Hepatocyte (in vitro differentiated cells): ENCODE measurements around the gene PPP1R7. TPM values are rescaled to one million over a fixed set of nuclear protein-coding genes. Genes with fewer than 3 reads are reported as not detected.

Experiments used
- DNase-seq: peaks from one replicate; pipeline ENCODE4 v3.0.0-alpha.2; 2016; ENCODE audit warnings: low spot score
- H2AFZ ChIP-seq: fragments of 200-600 bp; sonication (generic); 2 replicates; pipeline ENCODE4 v1.6.0; 2016; ENCODE audit warnings: antibody characterized with exemption, mild to moderate bottlenecking
- H3K27ac ChIP-seq: fragments of 200-600 bp; sonication (generic); 2 replicates; pipeline ENCODE4 v1.5.1; 2016; ENCODE audit warnings: mild to moderate bottlenecking
- H3K27me3 ChIP-seq: fragments of 200-600 bp; sonication (generic); 2 replicates; pipeline ENCODE4 v1.6.1; 2016
- H3K36me3 ChIP-seq: fragments of 200-600 bp; sonication (generic); replicated peaks from 2 replicates; pipeline ENCODE4 v1.5.1; 2016; ENCODE audit warnings: low read depth; ENCODE audit not compliant: insufficient read depth
- H3K4me1 ChIP-seq: fragments of 200-600 bp; sonication (generic); 2 replicates; pipeline ENCODE4 v1.5.1; 2016; ENCODE audit warnings: mild to moderate bottlenecking, moderate library complexity; ENCODE audit not compliant: insufficient read depth
- H3K4me2 ChIP-seq: fragments of 200-600 bp; sonication (generic); 2 replicates; pipeline ENCODE4 v1.6.0; 2016
- H3K4me3 ChIP-seq: fragments of 200-600 bp; sonication (generic); 2 replicates; pipeline ENCODE4 v1.5.1; 2016; ENCODE audit warnings: mild to moderate bottlenecking
- H3K79me2 ChIP-seq: fragments of 200-600 bp; sonication (generic); 2 replicates; pipeline ENCODE4 v1.6.0; 2017; ENCODE audit warnings: mild to moderate bottlenecking
- H3K9me2 ChIP-seq: fragments of 200-600 bp; sonication (generic); replicated peaks from 2 replicates; pipeline ENCODE4 v1.6.0; 2017; ENCODE audit warnings: mild to moderate bottlenecking; ENCODE audit not compliant: insufficient read depth
- H3K9me3 ChIP-seq: fragments of 200-600 bp; sonication (generic); 2 replicates; pipeline ENCODE4 v1.5.1; 2016; ENCODE audit warnings: low read depth, mild to moderate bottlenecking
- H4K20me1 ChIP-seq: fragments of 200-600 bp; sonication (generic); 2 replicates; pipeline ENCODE4 v1.6.0; 2016; ENCODE audit warnings: mild to moderate bottlenecking; ENCODE audit not compliant: insufficient read depth, poor library complexity, severe bottlenecking
- EZH2 ChIP-seq: fragments of 200-600 bp; sonication (generic); IDR thresholded peaks from 2 replicates; pipeline ENCODE4 v1.6.1; 2016; ENCODE audit warnings: antibody characterized with exemption, mild to moderate bottlenecking, borderline replicate concordance
- EZH2phosphoT487 ChIP-seq: fragments of 200-600 bp; sonication (generic); IDR thresholded peaks from one replicate; pipeline ENCODE4 v1.6.1; 2018; ENCODE audit warnings: antibody characterized with exemption, mild to moderate bottlenecking, low read depth, moderate library complexity; ENCODE audit not compliant: unreplicated experiment, severe bottlenecking
- WGBS: methylation state at CpG from one replicate; pipeline ENCODE4 v1.1.6; 2016; ENCODE audit warnings: low lambda C conversion rate; ENCODE audit errors: missing lambda C conversion rate; 5-methylcytosine and 5-hydroxymethylcytosine counted together
- polyA plus RNA-seq: library from polyadenylated mRNA; unstranded; fragments of >200 nt; fragmentation: Nextera tagmentation; extraction: Ambion mirVana; gene quantifications from 2 replicates; pipeline ENCODE4 v1.2.1, GENCODE V29; 2016
- small RNA-seq: library from RNA; depleted of rRNA; stranded (forward); fragments of <200 nt; gene quantifications from one replicate; pipeline ENCODE3, GENCODE V24; 2014
- total RNA-seq: library from RNA; depleted of rRNA; stranded (reverse); fragments of >200 nt; gene quantifications from 2 replicates; pipeline ENCODE4 v1.2.3, GENCODE V29; 2014
- TF ChIP-seq, protein P1 (sequence below): fragments of 200-600 bp; sonication (generic); IDR thresholded peaks from 2 replicates; pipeline ENCODE4 v1.5.1; 2016; ENCODE audit warnings: antibody characterized with exemption, mild to moderate bottlenecking; ENCODE audit not compliant: poor library complexity

The PPP1R7 gene
- total and polyA plus RNA-seq, 2 experiments from 2014 or later = 46.7 to 84.9 TPM

DNA sequence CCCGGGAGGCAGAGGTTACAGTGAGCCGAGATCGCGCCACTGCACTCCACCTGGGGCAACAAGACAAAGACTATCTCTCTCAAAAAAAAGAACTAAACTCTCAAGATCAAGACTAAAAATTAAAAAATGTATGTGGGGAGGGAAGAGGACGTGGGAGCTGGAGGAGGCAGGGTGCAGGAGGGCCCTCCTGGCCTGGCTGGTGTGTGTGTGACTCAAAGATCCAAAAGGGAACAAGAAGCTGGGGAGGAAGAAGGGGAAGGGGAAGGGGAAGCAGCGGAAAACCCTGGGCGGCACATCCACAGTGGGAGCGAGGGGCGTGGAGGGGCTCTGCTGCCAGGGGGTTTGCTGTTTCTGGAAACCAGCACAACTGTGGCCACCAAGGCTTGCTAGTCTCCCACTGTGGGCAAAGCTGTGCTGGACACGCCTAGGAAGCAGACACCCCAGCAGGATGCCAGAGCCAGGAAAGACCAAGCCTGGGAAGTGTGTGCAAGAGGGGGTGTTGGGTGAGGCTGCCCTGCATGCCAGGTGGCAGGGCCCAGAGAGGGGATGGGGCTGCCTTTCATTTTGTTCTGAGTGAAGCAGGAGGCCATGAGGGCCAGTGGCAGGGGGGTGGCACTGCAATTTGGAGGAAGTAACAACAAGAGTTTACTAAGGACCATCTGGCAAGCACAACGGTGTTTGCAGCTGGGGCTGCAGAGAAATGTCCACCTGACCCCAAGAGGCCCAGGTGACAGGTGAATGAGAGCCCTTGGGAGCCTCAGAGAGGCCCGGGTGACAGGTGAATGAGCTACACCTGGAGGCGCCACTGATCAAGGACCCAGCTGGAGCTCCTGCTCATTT lies 82.7 kb downstream of the PPP1R7 start:
- H3K79me2 ChIP-seq = no peaks in the 10 kb centered on the region
- TF ChIP-seq EZH2 = no peak
- TF ChIP-seq, protein P1, sequence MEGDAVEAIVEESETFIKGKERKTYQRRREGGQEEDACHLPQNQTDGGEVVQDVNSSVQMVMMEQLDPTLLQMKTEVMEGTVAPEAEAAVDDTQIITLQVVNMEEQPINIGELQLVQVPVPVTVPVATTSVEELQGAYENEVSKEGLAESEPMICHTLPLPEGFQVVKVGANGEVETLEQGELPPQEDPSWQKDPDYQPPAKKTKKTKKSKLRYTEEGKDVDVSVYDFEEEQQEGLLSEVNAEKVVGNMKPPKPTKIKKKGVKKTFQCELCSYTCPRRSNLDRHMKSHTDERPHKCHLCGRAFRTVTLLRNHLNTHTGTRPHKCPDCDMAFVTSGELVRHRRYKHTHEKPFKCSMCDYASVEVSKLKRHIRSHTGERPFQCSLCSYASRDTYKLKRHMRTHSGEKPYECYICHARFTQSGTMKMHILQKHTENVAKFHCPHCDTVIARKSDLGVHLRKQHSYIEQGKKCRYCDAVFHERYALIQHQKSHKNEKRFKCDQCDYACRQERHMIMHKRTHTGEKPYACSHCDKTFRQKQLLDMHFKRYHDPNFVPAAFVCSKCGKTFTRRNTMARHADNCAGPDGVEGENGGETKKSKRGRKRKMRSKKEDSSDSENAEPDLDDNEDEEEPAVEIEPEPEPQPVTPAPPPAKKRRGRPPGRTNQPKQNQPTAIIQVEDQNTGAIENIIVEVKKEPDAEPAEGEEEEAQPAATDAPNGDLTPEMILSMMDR = no peak
- TF ChIP-seq EZH2phosphoT487 = no peak
- no peaks in the 10 kb centered on the region for H3K9me2 ChIP-seq
- peaks cover 26% of the 10 kb centered on the region for H4K20me1 ChIP-seq
- H3K27ac ChIP-seq = no peak overlapping the region
- H3K4me2 ChIP-seq = no peak overlapping the region
- no peaks in the 10 kb centered on the region for H3K36me3 ChIP-seq
- H2AFZ ChIP-seq = no peak overlapping the region
- no peak for DNase-seq
- H3K4me3 ChIP-seq = no peak overlapping the region
- no peaks in the 10 kb centered on the region for H3K27me3 ChIP-seq
- H3K9me3 ChIP-seq = no peaks in the 10 kb centered on the region
- 97% methylated on average over 13 of the region's 13 CpGs for WGBS
- no peaks in the 10 kb centered on the region for H3K4me1 ChIP-seq

Small RNAs within 50 kb of the gene (small RNA-seq; reads per million reads assigned to genes)
- gene AC005237.2 = not detected

Other genes starting within 250 kb of the PPP1R7 start
- gene CROCC2, start 244.1 kb upstream of the PPP1R7 start, total RNA-seq = 0.10 and 0.20 TPM in 2 replicates
- gene CROCC2, start 244.1 kb upstream of the PPP1R7 start, polyA plus RNA-seq = 0.04 and 0.13 TPM in 2 replicates
- gene SNED1, start 151.8 kb upstream of the PPP1R7 start, total RNA-seq = 3.5 and 6.5 TPM in 2 replicates
- gene SNED1, start 151.8 kb upstream of the PPP1R7 start, polyA plus RNA-seq = 3.7 and 4.6 TPM in 2 replicates
- 39.4 and 40.3 TPM in 2 replicates for gene MTERF4, start 48.2 kb upstream of the PPP1R7 start, total RNA-seq
- gene MTERF4, start 48.2 kb upstream of the PPP1R7 start, polyA plus RNA-seq = 17.4 and 20.3 TPM in 2 replicates
- gene PASK, start 995 bp upstream of the PPP1R7 start, total RNA-seq = 3.0 and 8.8 TPM in 2 replicates
- 2.5 and 2.6 TPM in 2 replicates for gene PASK, start 995 bp upstream of the PPP1R7 start, polyA plus RNA-seq
- gene ANO7, start 38.2 kb downstream of the PPP1R7 start, total RNA-seq = 0.72 and 1.00 TPM in 2 replicates
- gene ANO7, start 38.2 kb downstream of the PPP1R7 start, polyA plus RNA-seq = 1.4 and 3.0 TPM in 2 replicates
- 393 and 437 TPM in 2 replicates for gene HDLBP, start 165.2 kb downstream of the PPP1R7 start, total RNA-seq
- 389 and 394 TPM in 2 replicates for gene HDLBP, start 165.2 kb downstream of the PPP1R7 start, polyA plus RNA-seq
- gene SEPTIN2, start 165.5 kb downstream of the PPP1R7 start, total RNA-seq = 373 and 388 TPM in 2 replicates
- gene SEPTIN2, start 165.5 kb downstream of the PPP1R7 start, polyA plus RNA-seq = 314 and 315 TPM in 2 replicates
- gene FARP2, start 205.8 kb downstream of the PPP1R7 start, total RNA-seq = 29.1 and 29.3 TPM in 2 replicates
- 28.4 and 29.6 TPM in 2 replicates for gene FARP2, start 205.8 kb downstream of the PPP1R7 start, polyA plus RNA-seq